NCI-H2196 (cell line): Measurements from ENCODE around the gene NOS1AP.
A peak's percentile ranks its signal among the peaks of the same experiment; 100 is the strongest.

ENCODE experiments used
- DNase-seq: peaks from one replicate; lab custom pipeline; 2025; ENCODE audit not compliant: unreplicated experiment; lab: John Stamatoyannopoulos, UW

NOS1AP gene

GRCh38 chr1:162240577-162240976, 171.1 kb downstream of the NOS1AP start:
- DNase-seq, result no peak

- DNase-seq, result no peak
Measured at GRCh38 chr1:162242804-162243203, 173.3 kb downstream of the NOS1AP start.

DNA sequence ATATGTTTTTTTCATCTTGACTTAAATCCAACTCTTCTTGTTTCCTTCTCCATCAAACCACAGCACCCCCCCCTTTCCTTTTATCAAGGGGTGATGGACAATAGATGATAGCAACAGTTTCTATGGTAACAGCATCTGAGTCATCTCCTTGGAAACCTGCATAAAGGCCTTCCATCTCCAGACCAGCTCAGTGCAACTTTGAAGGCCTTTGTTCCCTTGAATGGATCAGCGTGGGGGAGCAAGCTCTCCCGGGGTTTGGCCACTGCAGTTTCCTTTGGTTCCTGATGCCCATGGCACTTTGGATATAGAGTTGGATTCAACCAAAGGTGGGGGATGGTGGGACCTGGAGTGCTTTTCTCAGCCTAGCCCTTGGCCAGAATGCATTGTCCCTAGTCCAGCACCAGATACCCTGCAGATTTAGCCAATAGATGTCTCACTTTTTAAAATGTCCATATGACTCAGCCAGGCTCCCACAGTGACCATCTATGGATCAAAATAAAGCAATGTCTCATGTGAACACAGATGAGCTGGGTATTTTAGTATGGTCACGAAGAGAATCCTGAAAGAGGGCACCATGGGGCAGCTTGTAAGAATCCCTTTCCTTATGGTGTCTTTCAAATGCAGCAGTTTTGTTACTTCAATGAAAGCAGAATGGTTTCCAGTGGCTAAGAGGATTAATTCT, 179.5 kb downstream of the NOS1AP start:
- DNase-seq, result peak; percentile 13

GRCh38 chr1:162250004-162250730, 180.7 kb downstream of the NOS1AP start:
- DNase-seq, result no peak

DNA sequence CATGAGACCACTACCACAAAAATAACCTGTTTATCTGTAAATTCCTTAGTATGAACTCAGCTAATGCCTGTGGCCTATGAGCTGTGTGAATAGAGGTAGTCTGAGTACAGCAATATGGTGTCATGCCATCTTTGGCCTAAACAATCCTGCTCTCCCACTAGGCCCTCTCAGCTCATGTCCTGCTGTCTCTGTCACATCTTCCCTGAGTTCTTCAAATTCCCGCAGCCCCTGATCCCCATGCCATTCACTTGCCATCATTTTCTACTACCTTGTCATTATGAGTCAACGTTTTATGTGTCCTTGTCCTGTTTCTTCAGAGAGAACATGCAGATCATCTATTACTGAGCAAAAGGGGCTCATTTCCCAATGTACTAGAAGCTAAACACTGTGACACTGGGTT, 181.6 kb downstream of the NOS1AP start:
- DNase-seq, result no peak

DNA sequence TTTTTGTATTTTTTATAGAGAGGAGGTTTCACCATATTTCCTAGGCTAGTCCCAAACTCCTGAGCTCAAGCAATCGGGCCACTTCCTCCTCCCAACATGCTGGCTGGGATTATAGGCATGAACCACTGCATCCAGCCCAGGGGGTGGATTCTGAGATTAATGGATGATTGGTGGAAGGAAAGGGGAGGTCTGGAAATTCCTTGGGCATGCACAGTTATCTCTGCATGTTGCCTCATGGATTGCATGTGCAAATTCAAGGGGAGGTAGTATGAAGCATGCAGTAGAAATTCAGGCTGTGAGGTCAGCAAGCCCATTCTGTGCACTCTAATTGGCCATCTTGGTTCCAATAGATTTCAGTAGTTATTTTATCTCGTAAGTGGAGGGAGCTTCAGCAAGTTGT, 182.7 kb downstream of the NOS1AP start:
- no peak for DNase-seq

GRCh38 chr1:162253790-162254189, 184.3 kb downstream of the NOS1AP start:
- DNase-seq, result no peak

DNA sequence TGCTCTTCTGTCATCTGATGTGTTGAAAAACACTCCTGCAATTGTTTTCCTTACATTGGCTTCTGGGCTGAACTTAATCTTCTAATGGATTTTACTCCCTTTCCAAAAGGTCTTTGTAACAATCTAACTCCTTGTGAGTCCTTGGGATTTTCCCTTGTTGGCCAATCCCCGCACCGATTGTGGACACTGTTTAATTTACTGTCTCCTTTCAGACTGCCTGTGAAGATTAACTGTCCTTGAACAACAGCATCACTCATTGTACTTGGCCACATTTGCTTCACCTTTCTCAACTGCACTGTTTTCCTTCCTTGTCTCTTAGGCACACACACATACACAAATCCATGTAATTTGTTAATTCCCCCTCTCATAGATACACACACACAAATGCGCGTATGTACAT, 186.8 kb downstream of the NOS1AP start:
- no peak for DNase-seq

DNA sequence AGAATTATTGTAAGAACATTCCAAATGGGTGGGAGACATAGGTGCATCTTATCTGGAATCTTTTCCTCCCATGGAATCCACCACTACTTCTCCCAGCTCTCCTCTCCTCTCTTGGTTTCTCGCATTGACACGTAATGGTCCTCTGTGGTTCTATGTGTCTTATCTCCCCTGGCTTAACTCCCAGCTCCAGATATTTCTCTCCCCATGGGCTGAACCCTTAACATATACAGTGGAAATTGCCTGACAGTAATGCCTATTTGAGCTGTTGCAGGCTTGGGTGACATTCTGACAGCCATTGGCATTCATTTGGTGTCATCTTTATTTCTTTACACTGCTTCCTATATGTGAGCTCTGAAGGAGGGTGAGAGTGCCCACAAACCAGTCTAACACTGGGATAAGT, 188.9 kb downstream of the NOS1AP start:
- DNase-seq, result no peak

- DNase-seq, result no peak
Measured at GRCh38 chr1:162259894-162260455, 190.5 kb downstream of the NOS1AP start.

- no peak for DNase-seq
Measured at GRCh38 chr1:162264108-162264507, 194.6 kb downstream of the NOS1AP start.

DNA sequence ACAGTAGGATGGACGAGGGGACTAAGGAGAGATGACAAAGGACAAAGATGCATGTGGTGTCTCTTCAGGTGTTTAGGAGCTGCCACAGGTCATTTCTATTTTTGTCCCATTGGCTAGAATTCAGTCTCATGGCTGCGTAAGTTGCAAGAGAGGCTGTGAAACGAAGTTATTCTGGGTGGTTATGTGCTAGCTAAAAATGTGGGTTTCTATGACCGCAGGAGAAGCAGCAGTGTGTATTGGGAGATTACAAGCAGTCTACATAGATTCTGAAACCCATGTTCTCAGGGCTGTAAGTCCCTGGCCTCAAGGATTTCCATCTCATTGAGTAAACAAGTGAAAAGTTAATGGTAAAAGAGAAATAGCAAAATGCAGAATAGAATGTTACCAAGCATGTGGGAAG, 196.5 kb downstream of the NOS1AP start:
- DNase-seq, result no peak

DNA sequence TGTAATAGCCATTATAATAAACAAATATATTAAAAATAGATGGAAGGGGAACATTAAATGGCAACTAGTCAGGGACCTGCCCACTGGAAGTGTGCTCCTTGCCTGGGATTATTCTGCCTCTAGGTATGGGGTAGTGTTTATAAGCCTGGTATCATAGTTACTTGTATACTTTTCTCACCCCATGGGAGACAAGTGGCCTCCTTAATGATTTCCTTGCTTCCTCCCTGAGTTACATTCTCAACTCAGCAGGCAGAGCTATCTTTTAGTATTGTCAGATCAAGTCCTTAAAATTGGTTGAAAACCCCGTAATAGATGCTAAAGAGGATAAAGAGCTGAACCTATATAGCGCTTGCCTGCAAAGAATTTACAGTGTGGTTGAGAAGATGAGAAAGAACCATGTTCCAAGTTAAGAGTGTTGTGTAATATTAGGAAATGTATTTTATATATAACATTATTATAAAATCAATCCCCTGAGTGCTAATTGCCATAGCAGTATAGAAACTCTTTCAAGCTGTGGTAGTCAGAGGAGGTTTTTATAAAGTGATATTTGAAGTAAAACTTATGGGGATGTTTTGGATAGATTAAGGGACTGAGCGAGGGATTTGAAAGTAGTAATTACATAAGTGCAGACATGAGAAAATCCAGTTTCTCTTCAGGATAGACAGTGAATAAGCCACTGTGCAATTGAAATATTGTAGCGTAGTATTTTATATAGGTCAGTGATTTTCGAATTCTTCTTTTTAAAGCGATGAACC, 200.7 kb downstream of the NOS1AP start:
- no peak for DNase-seq

GRCh38 chr1:162271972-162272371, 202.5 kb downstream of the NOS1AP start:
- no peak for DNase-seq

- no peak for DNase-seq
Measured at GRCh38 chr1:162272419-162272818, 202.9 kb downstream of the NOS1AP start.

DNA sequence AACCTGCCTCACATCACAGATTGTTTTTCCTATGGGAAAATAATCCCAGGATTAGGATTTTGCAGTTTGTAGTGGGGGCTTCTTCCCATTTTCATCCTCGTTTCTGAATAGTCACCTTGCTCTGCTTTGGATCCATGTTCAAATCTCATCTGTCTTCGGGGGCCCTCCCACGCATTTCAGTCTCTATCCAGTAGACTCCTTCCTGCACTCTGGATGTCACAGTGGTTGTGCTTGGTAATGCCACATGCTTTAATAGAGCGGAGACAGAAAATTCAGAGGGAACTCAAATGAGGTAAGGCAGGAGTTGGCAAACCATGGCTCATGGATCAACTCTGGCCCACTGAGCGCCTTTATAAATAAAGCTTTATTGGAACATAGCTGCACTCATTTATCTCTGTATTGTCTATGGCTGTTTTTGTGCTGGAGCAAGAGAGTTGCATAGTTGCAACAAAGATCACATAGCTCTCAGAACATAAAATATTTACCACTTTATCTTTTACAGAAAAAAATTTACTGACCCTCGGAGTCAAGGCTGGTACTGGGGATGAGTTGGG, 206.2 kb downstream of the NOS1AP start:
- DNase-seq, result no peak

DNA sequence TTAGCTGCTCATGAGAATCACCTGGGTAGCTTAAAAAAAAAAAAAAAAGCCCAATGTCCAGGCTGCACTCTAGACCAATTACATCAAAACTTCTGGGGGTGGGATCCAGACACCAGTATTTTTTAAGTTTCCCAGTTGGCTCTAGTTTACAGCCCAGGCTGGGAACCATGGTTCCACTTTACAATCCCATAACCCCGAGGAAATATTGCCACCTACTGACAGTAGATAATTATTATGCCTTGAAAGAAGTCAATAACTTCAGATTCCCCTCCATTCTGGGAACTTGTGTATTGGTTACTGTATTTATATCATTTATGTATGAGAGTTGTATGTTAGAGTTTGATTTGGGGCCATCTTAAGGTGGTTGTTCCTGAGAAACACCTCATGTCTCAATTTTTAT, 207.0 kb downstream of the NOS1AP start:
- DNase-seq, result peak; percentile 61

- DNase-seq, result no peak
Measured at GRCh38 chr1:162279136-162279498, 209.6 kb downstream of the NOS1AP start.

GRCh38 chr1:162281426-162281825, 211.9 kb downstream of the NOS1AP start:
- no peak for DNase-seq

GRCh38 chr1:162283657-162284056, 214.2 kb downstream of the NOS1AP start:
- peak; percentile 71 for DNase-seq

- peak; percentile 34 for DNase-seq
Measured at GRCh38 chr1:162284206-162284955, 214.9 kb downstream of the NOS1AP start.
